ENCODE data around the gene ADCK1. TPM values are rescaled to one million over a fixed set of nuclear protein-coding genes. Genes with fewer than 3 reads are reported as not detected.
A peak's percentile ranks its signal among the peaks of the same experiment; 100 is the strongest.
"Not testable (repeated sequence)": the region's sequence is repeated elsewhere in the genome, so short reads cannot be mapped to it uniquely, and the experiment has no call there.

The ADCK1 gene, protein sequence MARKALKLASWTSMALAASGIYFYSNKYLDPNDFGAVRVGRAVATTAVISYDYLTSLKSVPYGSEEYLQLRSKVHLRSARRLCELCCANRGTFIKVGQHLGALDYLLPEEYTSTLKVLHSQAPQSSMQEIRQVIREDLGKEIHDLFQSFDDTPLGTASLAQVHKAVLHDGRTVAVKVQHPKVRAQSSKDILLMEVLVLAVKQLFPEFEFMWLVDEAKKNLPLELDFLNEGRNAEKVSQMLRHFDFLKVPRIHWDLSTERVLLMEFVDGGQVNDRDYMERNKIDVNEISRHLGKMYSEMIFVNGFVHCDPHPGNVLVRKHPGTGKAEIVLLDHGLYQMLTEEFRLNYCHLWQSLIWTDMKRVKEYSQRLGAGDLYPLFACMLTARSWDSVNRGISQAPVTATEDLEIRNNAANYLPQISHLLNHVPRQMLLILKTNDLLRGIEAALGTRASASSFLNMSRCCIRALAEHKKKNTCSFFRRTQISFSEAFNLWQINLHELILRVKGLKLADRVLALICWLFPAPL
- 2.2 and 3.4 TPM in 2 replicates for total RNA-seq

GRCh38 chr14:77799863-77800730 is at the start of gene ADCK1:
Gene ADCK1, plus strand, starts transcription at chr14:77800109. Its CDS starts 18,870 bp downstream, at chr14:77818979.
- DNase-seq (ENCODE audit: low read depth in 2 of 2), result peak; percentile 63 to 87

GRCh38 chr14:77752266-77752665 is 47.6 kb upstream of the ADCK1 start:
- no peak for DNase-seq (ENCODE audit: low read depth in 2 of 2)

- DNase-seq (ENCODE audit: low read depth in 2 of 2), result no peak
Measured at GRCh38 chr14:77752799-77753516, 47.0 kb upstream of the ADCK1 start.

- DNase-seq (ENCODE audit: low read depth in 2 of 2), result peak; percentile 93 to 95
Measured at GRCh38 chr14:77760381-77761204, 39.3 kb upstream of the ADCK1 start, which contains the start of gene SNW1. Gene SNW1, minus strand, starts transcription at chr14:77761156. Its CDS starts 29 bp downstream, at chr14:77761127.

GRCh38 chr14:77761205-77761931 is 38.5 kb upstream of the ADCK1 start:
- peak in 1 of 2 donors; percentile 36 for DNase-seq (ENCODE audit: low read depth in 2 of 2)

- DNase-seq (ENCODE audit: low read depth in 2 of 2), result no peak
Measured at GRCh38 chr14:77763316-77763715, 36.6 kb upstream of the ADCK1 start.

DNA sequence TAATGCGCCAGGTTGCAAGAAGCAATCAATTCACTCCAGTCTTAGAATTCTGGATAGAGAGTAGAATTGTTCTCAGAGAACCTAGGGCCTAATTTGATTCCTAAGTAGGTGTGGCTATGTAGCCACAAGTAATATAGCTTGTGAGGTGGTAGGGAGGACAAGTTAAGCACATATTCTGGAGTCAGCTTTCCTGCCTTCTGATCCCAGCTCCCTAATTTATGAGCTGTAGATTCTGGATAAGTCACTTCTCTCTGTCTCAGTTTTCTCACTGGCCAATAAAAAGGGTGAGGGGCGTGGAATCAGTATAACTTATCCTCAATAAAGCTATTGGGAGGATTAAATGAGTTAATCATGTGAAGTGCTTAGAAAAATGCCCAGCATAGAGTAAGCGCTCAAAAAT is 35.9 kb upstream of the ADCK1 start:
- no peak for DNase-seq (ENCODE audit: low read depth in 2 of 2)

- DNase-seq (ENCODE audit: low read depth in 2 of 2), result not testable (repeated sequence)
Measured at GRCh38 chr14:77768442-77769069, 31.4 kb upstream of the ADCK1 start.

DNA sequence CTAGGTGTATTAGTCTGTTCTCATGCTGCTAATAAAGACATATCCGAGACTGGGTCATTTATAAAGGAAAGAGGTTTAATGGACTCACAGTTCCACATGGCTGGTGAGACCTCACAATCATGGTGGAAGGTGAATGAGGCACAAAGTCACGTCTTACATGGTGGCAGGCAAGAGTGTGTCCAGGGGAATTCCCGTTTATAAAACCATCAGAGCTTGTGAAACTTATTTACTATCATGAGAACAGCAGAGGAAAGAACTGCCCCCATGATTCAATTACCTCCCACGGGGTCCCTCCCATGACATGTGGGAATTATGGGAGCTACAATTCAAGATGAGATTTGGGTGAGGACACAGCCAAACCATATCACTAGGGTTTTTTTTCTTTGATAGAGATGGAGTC is 25.9 kb upstream of the ADCK1 start:
- not testable (repeated sequence) for DNase-seq (ENCODE audit: low read depth in 2 of 2)

DNA sequence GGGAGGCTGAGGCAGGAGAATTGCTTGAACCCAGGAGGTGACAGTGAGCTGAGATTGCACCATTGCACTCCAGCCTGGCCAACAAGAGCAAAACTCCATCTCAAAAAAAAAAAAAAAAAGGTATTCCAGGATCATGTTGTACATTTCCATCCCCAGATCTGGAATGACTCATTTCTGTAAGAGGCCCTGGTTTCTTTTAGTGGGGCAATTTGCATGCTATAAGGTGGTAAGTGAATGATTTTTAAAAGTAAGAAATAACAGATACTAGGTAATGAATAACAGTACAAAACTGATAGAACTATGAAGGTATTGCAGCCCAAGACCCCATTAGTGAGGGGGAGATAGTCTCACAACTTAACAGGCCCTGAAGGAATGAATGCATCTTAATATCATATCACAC is 17.7 kb upstream of the ADCK1 start:
- no peak for DNase-seq (ENCODE audit: low read depth in 2 of 2)

GRCh38 chr14:77786148-77786547 is 13.8 kb upstream of the ADCK1 start:
- DNase-seq (ENCODE audit: low read depth in 2 of 2), result no peak

GRCh38 chr14:77790566-77791224 is 9.2 kb upstream of the ADCK1 start:
- no peak for DNase-seq (ENCODE audit: low read depth in 2 of 2)

DNA sequence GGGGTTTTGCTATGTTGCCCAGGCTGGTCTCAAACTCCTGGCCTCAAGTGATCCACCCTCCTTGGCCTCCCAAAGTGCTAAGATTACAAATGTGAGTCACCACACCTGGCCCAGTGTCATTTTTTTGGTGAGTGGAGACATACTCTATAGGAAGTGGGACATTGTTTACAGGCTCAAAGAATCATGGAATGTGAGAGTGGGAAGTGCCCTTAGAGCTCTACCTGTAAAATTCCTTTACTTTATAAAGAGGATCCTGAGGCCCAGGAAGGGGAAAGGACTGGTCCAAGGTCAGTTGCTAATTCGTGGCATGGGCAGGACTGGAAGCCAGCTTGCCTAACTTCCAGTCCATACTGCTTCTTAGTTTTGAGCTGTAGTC is 8.7 kb upstream of the ADCK1 start:
- DNase-seq (ENCODE audit: low read depth in 2 of 2), result no peak

DNA sequence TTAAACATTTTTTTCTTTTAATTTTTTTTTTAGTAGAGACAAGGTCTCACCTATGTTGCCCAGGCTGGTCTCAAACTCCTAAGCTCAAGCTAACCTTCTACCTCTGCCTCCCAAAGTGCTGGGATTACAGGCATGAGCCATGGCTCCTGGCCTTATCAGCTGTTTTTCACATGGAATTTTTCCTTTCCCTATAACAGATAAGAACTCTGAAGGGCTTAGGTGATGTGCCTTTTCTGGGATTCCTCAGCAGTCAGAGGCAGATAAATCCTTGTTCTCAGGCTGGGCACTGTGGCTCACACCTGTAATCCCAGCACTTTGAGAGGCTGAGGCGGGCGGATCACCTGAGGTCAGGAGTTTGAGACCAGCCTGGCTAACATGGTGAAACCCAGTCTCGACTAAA is 6.7 kb upstream of the ADCK1 start:
- not testable (repeated sequence) for DNase-seq (ENCODE audit: low read depth in 2 of 2)

DNA sequence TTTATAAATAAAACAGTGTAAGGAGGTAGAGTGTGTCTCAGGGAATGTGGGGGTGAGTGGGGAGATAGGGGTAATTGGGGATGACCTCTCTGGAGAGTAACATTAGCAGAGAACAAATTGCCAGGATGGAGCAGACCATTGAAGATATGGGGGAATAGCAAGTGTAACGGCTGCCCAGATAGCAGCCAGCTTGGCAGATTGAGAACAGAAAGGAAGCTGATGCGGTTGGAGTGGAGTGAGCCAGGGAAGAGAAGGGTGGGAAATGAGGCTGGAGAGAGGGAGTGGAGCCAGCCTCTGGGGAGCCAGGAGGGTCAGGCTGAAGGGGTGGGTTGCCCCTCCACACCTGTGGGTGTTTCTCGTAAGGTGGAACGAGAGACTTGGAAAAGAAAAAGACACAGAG is 5.6 kb upstream of the ADCK1 start:
- no peak for DNase-seq (ENCODE audit: low read depth in 2 of 2)

- DNase-seq (ENCODE audit: low read depth in 2 of 2), result not testable (repeated sequence)
Measured at GRCh38 chr14:77799456-77799855, 453 bp upstream of the ADCK1 start.

DNA sequence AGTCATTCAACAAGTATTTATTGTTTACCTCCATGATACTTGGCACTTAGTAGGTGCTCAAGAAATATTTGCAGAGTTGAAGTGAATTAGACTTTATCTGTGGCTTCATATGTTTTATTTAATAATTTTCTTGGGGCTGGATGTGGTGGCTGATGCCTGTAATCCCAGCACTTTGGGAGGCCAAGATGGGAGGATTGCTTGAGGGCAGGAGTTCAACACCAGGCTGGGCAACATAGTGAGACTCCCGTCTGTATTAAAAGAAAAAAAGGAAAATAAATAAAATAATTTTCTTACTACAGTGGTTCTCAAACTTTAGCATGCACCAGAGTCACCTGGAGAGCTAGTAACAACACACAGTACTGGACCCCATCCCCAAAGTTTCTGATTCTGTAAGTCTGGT is 905 bp downstream of the ADCK1 start:
- DNase-seq (ENCODE audit: low read depth in 2 of 2), result no peak

DNA sequence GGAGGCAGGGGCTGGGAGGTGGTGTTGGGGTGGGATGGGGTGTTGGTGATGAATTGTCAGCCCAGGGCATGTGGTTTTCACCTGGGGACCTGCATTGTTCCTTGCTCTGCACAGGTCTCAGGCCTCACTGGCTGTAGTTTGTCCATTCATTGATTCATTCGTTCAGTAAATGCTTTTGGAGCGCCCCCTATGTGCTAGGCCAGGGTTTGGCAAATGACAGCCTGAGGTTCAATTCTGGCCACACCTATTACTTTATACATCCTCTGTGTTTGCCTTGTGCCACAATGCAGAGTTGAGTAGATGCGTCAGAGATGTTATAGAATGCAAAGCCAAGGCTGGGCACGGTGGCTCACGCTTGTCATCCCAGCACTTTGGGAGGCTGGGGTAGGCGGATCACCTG is 4.7 kb downstream of the ADCK1 start:
- DNase-seq (ENCODE audit: low read depth in 2 of 2), result peak in 1 of 2 donors; percentile 25

DNA sequence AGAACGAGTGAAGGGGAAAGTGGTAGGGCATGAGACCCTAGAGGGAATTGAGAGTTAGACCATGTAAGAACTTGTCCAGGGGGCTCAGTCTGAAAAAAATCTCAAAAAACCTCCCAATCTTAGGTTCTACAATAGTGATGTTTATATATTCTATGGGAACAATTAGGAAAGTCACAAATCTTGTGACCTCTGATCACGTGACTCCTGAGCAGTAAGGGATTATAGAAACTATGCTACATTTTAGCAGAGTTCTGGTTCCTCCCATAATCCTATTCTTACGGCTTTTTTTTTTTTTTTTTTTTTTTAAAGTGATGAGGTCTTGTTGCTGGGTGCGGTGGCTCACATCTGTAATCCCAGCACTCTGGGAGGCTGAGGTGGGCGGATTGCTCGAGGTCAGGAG is 5.8 kb downstream of the ADCK1 start:
- DNase-seq (ENCODE audit: low read depth in 2 of 2), result no peak
